Measurements from ENCODE around the gene PKD1L1. TPM values are rescaled to one million over a fixed set of nuclear protein-coding genes. Genes with fewer than 3 reads are reported as not detected.

Gene PKD1L1
- total RNA-seq, 6 experiments from 2014 or later, result 0.13 to 1.4 (median 0.51) TPM; not detected in 1

- TF ChIP-seq CTCF (IDR thresholded peaks at IDR 0.05), result no peak
- TF ChIP-seq POLR2A (IDR thresholded peaks at IDR 0.05), result no peak
- H3K36me3 ChIP-seq, result no peaks in the 10 kb centered on the region
- H3K27ac ChIP-seq, result no peak overlapping the region
- intact Hi-C loops (cut with DNase I), result no loop called here
- H3K4me1 ChIP-seq, result no peaks in the 10 kb centered on the region
- ATAC-seq (no peak), DNase-seq (no peak)
- WGBS (ENCODE audit: insufficient coverage, low coverage, low lambda C conversion rate, missing lambda C conversion rate), result 83% methylated on average over 6 of the region's 6 CpGs
- H3K9me3 ChIP-seq, result no peaks in the 10 kb centered on the region
- no peak overlapping the region for H3K4me3 ChIP-seq
- no peaks in the 10 kb centered on the region for H3K27me3 ChIP-seq
Observed at GRCh38 chr7:47934831-47935230, 13.4 kb downstream of the PKD1L1 start.

- H3K4me1 ChIP-seq, result no peaks in the 10 kb centered on the region
- no peak for TF ChIP-seq POLR2A (IDR thresholded peaks at IDR 0.05)
- TF ChIP-seq CTCF (IDR thresholded peaks at IDR 0.05), result no peak
- no peak for DNase-seq
- no peak overlapping the region for H3K27ac ChIP-seq
- H3K4me3 ChIP-seq, result no peak overlapping the region
- H3K27me3 ChIP-seq, result no peaks in the 10 kb centered on the region
- H3K9me3 ChIP-seq, result no peaks in the 10 kb centered on the region
- no peaks in the 10 kb centered on the region for H3K36me3 ChIP-seq
- intact Hi-C loops (cut with DNase I), result no loop called here
- ATAC-seq, result no peak
- 65% methylated on average over 6 of the region's 8 CpGs for WGBS (ENCODE audit: insufficient coverage, low coverage, low lambda C conversion rate, missing lambda C conversion rate)
Observed at GRCh38 chr7:47933215-47933614, 15.1 kb downstream of the PKD1L1 start.

- Histone ChIP-seq H3K27ac (no peak overlapping the region), H3K36me3 (no peaks in the 10 kb centered on the region), H3K4me1 (no peaks in the 10 kb centered on the region), H3K9me3 (no peaks in the 10 kb centered on the region), H3K27me3 (no peaks in the 10 kb centered on the region), H3K4me3 (no peak overlapping the region)
- WGBS (ENCODE audit: insufficient coverage, low coverage, low lambda C conversion rate, missing lambda C conversion rate), result 33% methylated on average over 1 of the region's 11 CpGs
- TF ChIP-seq CTCF (IDR thresholded peaks at IDR 0.05) (no peak), POLR2A (IDR thresholded peaks at IDR 0.05) (no peak)
- no peak for DNase-seq
- peak in 1 of 4 donors; percentile 23 for ATAC-seq
- intact Hi-C loops (cut with DNase I), result no loop called here
Observed at GRCh38 chr7:47932466-47933037, 15.7 kb downstream of the PKD1L1 start.

- DNase-seq, result no peak
- Histone ChIP-seq H3K4me3 (no peak overlapping the region), H3K27me3 (no peaks in the 10 kb centered on the region), H3K36me3 (no peaks in the 10 kb centered on the region), H3K27ac (no peak overlapping the region), H3K4me1 (no peaks in the 10 kb centered on the region), H3K9me3 (no peaks in the 10 kb centered on the region)
- TF ChIP-seq POLR2A (IDR thresholded peaks at IDR 0.05) (no peak), CTCF (IDR thresholded peaks at IDR 0.05) (no peak)
- 43% methylated on average over 4 of the region's 6 CpGs for WGBS (ENCODE audit: insufficient coverage, low coverage, low lambda C conversion rate, missing lambda C conversion rate)
- no peak for ATAC-seq
- intact Hi-C loops (cut with DNase I), result no loop called here
Observed at GRCh38 chr7:47932016-47932415, 16.2 kb downstream of the PKD1L1 start.

All from right lobe of liver (tissue), 6 donors.